Nucleus accumbens (tissue), 56 donors: ENCODE results near the gene LDB2.
"Not testable (repeated sequence)": the region's sequence is repeated elsewhere in the genome, so short reads cannot be mapped to it uniquely, and the experiment has no call there.

Experiments used
- DNase-seq, 56 donors: peaks; one replicate each; lab custom pipeline; 2025; lab: John Stamatoyannopoulos, UW

LDB2 gene

DNA sequence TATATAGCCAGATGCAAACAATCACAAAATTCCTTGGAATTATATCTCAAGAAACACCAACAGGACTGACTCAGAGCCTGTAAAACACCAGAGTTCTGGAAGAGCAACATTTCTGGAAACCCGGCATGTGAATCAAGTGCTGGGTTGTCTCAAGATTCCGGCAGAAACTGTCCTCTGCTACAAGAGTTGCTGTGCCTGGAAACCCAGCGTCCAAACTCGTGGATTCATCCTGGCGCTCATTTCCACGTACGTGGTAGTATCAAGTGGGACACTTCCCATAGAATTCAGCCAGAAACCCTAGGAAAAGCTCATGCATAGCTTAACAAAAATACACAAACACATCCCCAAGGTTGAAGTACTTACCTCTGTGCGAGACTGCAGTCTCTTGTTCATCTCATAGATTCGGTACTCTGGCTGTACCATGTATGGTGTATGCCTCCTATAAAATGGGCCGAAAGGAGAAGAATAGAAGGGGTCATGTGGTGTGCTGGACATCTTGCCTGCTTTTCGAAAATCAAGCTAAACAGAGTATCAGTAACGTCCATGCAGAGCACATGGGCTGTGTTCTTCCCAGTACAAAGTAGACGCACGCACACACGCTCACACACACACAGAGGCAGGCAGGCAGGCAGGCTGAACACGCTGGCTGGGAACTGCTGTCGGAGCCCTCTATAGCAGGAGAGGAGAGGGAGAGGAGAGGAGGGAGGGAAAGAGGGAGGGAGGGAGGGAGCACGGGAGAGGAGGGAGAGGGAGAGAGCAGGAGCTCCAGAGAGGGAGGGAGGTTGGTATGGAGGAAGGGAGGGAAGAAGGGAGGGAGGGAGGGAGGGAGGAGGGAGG lies at the start of gene LDB2:
LDB2 (minus strand) TSS at position 655 of the 837 bp plus-strand sequence.
- DNase-seq, result peak in 48 of 56 donors; percentile 3 to 72 (median 38)

DNA sequence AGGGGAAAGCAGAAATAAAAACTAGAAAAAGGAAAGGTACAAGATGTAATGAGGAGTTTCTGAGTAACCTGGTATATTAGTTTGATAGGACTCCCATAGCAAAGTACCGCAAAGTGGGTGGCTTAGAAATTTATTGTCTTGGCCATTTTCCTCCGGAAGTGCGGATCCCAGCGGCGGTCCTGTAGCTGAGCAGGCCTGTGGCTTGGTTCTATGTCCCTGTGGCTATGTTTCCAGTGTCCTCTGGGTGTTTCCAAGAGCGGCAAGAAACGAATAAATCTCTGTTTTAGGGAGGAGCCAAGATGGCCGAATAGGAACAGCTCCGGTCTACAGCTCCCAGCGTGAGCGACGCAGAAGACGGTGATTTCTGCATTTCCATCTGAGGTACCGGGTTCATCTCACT lies 44.0 kb upstream of the LDB2 start:
- no peak for DNase-seq

DNA sequence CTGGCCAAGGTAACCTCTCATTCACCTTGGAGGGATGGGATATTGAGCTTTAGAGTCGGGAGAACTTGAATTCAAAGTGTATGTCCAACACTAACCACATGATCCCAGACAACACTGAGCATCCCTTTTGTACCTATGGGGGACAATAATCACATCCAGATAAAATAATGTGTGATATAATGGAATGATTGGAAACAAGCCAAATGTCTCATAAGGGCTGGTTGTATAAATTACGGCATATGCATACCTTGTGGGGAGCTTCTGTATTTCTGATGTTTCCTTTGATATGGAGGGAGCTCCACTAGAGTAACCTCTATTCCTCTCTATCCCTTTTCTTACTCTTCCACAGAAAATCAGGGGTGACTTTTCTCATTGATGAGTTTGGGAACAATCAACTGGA lies 40.7 kb upstream of the LDB2 start:
- DNase-seq, result no peak

GRCh38 chr4:16938512-16939040 lies 40.1 kb upstream of the LDB2 start:
- DNase-seq, result no peak

- no peak for DNase-seq
These were observed 33.2 kb upstream of the LDB2 start for GRCh38 chr4:16931339-16932305.

GRCh38 chr4:16926214-16926613 lies 27.8 kb upstream of the LDB2 start:
- DNase-seq, result no peak

DNA sequence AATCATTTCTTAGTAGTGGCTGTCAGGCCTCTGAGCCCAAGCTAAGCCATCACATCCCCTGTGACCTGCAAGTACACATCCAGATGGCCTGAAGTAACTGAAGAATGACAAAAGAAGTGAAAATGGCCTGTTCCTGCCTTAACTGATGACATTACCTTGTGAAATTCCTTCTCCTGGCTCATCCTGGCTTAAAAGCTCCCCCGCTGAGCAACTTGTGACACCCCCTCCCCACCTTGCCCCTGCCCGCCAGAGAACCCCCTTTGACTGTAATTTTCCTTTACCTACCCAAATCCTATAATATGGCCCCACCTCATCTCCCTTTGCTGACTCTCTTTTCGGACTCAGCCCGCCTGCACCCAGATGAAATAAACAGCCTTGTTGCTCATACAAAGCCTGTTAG lies 20.3 kb upstream of the LDB2 start:
- DNase-seq, result not testable (repeated sequence)

DNA sequence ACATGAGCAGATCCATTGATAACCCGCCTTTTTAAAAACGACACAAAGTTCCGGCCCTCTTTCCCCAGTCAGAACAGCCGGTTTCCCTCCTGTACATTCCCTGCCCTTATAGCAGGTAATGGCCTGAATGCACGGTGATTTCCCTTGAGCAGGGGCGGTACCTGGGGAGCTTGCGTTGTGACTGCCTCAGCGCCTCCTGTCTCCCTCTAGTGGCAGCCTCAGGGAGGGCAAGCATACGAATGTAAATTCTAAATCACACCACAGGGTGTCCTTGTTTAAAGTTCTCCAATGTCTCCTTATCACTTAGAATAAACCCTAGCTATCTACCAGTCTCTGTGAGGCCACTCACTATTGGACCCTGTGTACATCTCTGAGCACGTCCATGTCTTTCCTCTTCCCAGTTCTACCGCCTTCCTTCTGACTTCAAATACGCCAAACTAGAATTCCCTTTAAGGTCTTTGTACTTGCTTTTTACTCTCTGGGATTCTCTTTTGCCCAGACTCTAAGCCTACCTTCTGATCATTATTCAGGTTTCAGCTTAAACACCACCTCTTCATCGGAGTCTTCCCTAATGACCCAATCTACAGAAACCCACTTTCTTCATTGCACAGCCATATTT lies 18.4 kb upstream of the LDB2 start:
- no peak for DNase-seq

GRCh38 chr4:16916031-16916430 lies 17.6 kb upstream of the LDB2 start:
- DNase-seq, result no peak

- peak in 8 of 56 donors; percentile 1 to 23 (median 6) for DNase-seq
These were observed 15.8 kb upstream of the LDB2 start for GRCh38 chr4:16914208-16914607.

GRCh38 chr4:16912896-16913295 lies 14.5 kb upstream of the LDB2 start:
- no peak for DNase-seq

DNA sequence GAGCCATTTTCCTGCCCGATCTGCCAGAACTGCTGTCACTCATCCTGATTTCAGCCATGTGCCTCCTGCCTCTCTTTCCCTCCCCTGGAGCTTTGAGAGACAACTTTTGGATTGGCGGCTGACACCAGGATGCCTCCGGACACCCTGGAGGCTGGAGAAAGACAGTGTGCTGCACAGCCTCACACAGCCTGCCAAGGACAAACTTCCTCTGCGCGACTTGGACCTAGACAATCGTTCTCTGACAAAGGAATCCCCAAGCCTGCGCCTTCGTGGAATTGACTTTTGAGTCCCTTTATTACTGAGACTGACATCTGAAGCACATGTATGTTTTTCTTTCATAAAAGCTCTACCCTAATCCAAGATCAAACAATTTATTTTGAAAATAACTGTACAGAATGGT lies 10.8 kb upstream of the LDB2 start:
- no peak for DNase-seq

- DNase-seq, result no peak
These were observed 10.1 kb upstream of the LDB2 start for GRCh38 chr4:16908377-16909021.

DNA sequence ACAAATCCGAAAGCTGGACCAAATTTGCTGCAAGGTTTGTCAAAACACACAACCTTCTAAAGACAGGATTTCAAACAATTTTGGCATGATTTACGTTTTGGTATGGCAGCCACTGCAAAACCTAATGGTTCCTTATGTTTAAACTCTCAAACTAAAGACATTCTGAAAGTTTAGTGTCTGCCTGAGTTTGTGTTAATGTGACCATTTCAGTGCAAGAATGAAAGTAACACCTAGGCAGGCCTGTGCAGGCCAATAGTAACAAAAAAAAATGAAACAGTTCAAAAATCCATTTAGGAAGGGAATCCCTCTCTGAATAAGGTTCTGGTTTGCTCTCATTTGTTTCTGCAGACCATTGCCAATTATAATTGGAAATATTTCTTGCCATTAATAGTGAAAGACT lies 1.9 kb upstream of the LDB2 start:
- no peak for DNase-seq

- DNase-seq, result peak in 3 of 56 donors; percentile 4 to 17 (median 5)
These were observed 1.3 kb downstream of the LDB2 start for GRCh38 chr4:16896881-16897750.

GRCh38 chr4:16894406-16894805 lies 4.0 kb downstream of the LDB2 start:
- DNase-seq, result no peak

DNA sequence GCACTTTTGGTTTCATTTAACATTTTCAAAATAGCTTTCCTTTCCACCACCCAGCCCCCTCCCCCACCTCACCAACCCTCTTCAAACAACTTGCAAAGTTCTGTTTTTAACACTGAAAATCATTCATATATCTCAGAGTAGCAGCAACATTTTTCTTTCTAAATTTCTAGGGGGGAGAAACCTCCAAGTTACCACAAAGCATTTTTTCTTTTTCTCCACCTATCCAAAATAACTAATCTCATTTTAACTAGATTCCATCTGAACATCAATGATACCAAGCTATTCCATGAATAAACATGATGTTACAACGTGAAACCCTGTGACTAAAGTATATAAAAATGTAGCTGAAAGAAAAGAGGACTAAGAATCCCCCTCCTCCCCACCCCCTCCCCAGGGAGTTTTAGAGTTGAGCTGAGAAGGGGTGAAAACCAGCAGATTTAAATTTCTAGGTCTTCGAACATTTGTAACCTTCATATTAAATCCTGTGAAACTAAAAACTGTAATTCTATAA lies 5.2 kb downstream of the LDB2 start:
- no peak for DNase-seq

DNA sequence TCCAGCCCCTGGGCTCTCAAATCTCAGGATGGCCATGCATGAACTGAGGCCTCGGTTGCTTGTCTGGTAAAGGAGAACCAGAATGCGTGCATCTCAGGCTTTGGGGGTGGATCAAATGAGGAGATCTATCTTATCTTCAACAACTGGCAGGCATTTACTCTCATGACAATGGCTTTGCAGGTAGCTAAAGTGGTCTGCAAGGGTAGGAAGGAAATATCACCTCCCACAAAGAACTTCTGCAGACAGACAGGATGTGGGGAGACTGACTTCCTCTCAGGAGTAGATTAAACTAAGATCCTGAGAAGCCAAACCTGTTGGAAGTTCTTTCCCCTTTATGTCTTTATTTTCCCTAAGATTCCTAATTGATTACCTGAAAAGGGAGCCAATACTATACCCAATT lies 7.8 kb downstream of the LDB2 start:
- DNase-seq, result no peak

- DNase-seq, result no peak
These were observed 8.5 kb downstream of the LDB2 start for GRCh38 chr4:16889945-16890344.
